Fibroblast of skin of right biceps (primary cell): ENCODE data around the gene AATK.

ENCODE experiments used
- DNase-seq: peaks from one replicate; pipeline ENCODE4 v3.0.0-alpha.2; 2013

The AATK gene

GRCh38 chr17:81194941-81195901 is 29.2 kb upstream of the AATK start:
- no peak for DNase-seq

- no peak for DNase-seq
These were observed 28.3 kb upstream of the AATK start for GRCh38 chr17:81194225-81194760.

- DNase-seq: no peak
These were observed 27.6 kb upstream of the AATK start for GRCh38 chr17:81193470-81194224.

- no peak for DNase-seq
These were observed 27.0 kb upstream of the AATK start for GRCh38 chr17:81193051-81193410.

GRCh38 chr17:81192386-81193050 is 26.5 kb upstream of the AATK start:
- DNase-seq: no peak

GRCh38 chr17:81191646-81192045 is 25.6 kb upstream of the AATK start:
- no peak for DNase-seq

- no peak for DNase-seq
These were observed 25.1 kb upstream of the AATK start for GRCh38 chr17:81191116-81191515.

GRCh38 chr17:81190591-81190990 is 24.6 kb upstream of the AATK start:
- DNase-seq: no peak

GRCh38 chr17:81189670-81190530 is 23.9 kb upstream of the AATK start:
- no peak for DNase-seq

GRCh38 chr17:81189016-81189415 is 23.0 kb upstream of the AATK start:
- DNase-seq: no peak

- no peak for DNase-seq
These were observed 22.4 kb upstream of the AATK start for GRCh38 chr17:81188491-81188840.

- DNase-seq: no peak
These were observed 21.8 kb upstream of the AATK start for GRCh38 chr17:81187586-81188490.

- no peak for DNase-seq
These were observed 21.1 kb upstream of the AATK start for GRCh38 chr17:81187120-81187519.

GRCh38 chr17:81186203-81186602 is 20.2 kb upstream of the AATK start:
- DNase-seq: no peak

- DNase-seq: no peak
These were observed 18.5 kb upstream of the AATK start for GRCh38 chr17:81184555-81184954.

GRCh38 chr17:81183807-81184206 is 17.8 kb upstream of the AATK start:
- no peak for DNase-seq

GRCh38 chr17:81183316-81183715 is 17.3 kb upstream of the AATK start:
- DNase-seq: no peak

- no peak for DNase-seq
These were observed 16.6 kb upstream of the AATK start for GRCh38 chr17:81182596-81182995.

GRCh38 chr17:81181811-81182185 is 15.8 kb upstream of the AATK start:
- no peak for DNase-seq

GRCh38 chr17:81180836-81181810 is 15.1 kb upstream of the AATK start:
- no peak for DNase-seq
